Calu3 (cell line): ENCODE measurements around the gene SDHC. TPM values are rescaled to one million over a fixed set of nuclear protein-coding genes. Genes with fewer than 3 reads are reported as not detected.
A peak's percentile ranks its signal among the peaks of the same experiment; 100 is the strongest.
"Not testable (repeated sequence)": the region's sequence is repeated elsewhere in the genome, so short reads cannot be mapped to it uniquely, and the experiment has no call there.

ENCODE experiments used
- BruUV-seq: library from RNA; stranded (reverse); fragments of 400-500 nt; replicated peaks from 2 replicates; lab custom pipeline; 2021; lab: Mats Ljungman, UMichigan
- CTCF ChIA-PET: fragments of 300-600 bp; sonication (Branson Sonifier 250); formaldehyde crosslinking; loops from one replicate; lab custom pipeline; 2022; ENCODE audit warnings: antibody characterized with exemption; lab: Charles Lee
- DNase-seq: peaks from one replicate; pipeline ENCODE4 v3.0.0; 2022
- H3K27ac Mint-ChIP-seq: one replicate; pipeline ENCODE4 v1.8.0; 2022; ENCODE audit warnings: mixed read lengths; ENCODE audit not compliant: unreplicated experiment
- H3K27me3 Mint-ChIP-seq: one replicate; pipeline ENCODE4 v1.8.0; 2022; ENCODE audit warnings: mixed read lengths; ENCODE audit not compliant: unreplicated experiment
- H3K36me3 Mint-ChIP-seq: one replicate; pipeline ENCODE4 v1.8.0; 2022; ENCODE audit warnings: mild to moderate bottlenecking, moderate library complexity, mixed read lengths; ENCODE audit not compliant: insufficient read depth, unreplicated experiment
- H3K4me1 Mint-ChIP-seq: one replicate; pipeline ENCODE4 v1.8.0; 2022; ENCODE audit warnings: mild to moderate bottlenecking, low read depth, mixed read lengths; ENCODE audit not compliant: unreplicated experiment
- H3K4me3 Mint-ChIP-seq: one replicate; pipeline ENCODE4 v1.8.0; 2022; ENCODE audit warnings: mild to moderate bottlenecking, low read depth, moderate library complexity, mixed read lengths; ENCODE audit not compliant: unreplicated experiment
- H3K9me3 Mint-ChIP-seq: one replicate; pipeline ENCODE4 v1.8.0; 2022; ENCODE audit warnings: low read depth, mixed read lengths; ENCODE audit not compliant: unreplicated experiment
- CTCF ChIP-seq: fragments of 200-600 bp; IDR thresholded peaks from one replicate; pipeline ENCODE4 v1.8.0; 2022; ENCODE audit warnings: antibody characterized with exemption; ENCODE audit not compliant: unreplicated experiment
- intact Hi-C: fragments of 100-400 bp; cut with micrococcal nuclease; formaldehyde crosslinking; loops from one replicate; pipeline ENCODE4 v1.10.0; 2022; ENCODE audit not compliant: unreplicated experiment
- total RNA-seq: library from RNA; stranded (reverse); gene quantifications from 2 replicates; pipeline ENCODE4 v1.2.3, GENCODE V29; 2022

The SDHC gene
- total RNA-seq, 1 experiment from 2014 or later, result 245 TPM

GRCh38 chr1:161404051-161404597 lies 89.9 kb downstream of the SDHC start:
- H3K27ac Mint-ChIP-seq, result no peak overlapping the region
- CTCF ChIA-PET, result no interaction called here
- no peaks in the 10 kb centered on the region for H3K27me3 Mint-ChIP-seq
- no TSS peak for BruUV-seq
- intact Hi-C loops, result no loop called here
- H3K9me3 Mint-ChIP-seq, result no peaks in the 10 kb centered on the region
- no peak overlapping the region for H3K4me3 Mint-ChIP-seq
- peaks cover 30% of the 10 kb centered on the region for H3K4me1 Mint-ChIP-seq
- peaks cover 12% of the 10 kb centered on the region for H3K36me3 Mint-ChIP-seq
- TF ChIP-seq CTCF, result no peak
- DNase-seq, result no peak

- H3K36me3 Mint-ChIP-seq, H3K27ac Mint-ChIP-seq, H3K4me3 Mint-ChIP-seq, CTCF ChIA-PET, H3K27me3 Mint-ChIP-seq, DNase-seq, BruUV-seq, H3K9me3 Mint-ChIP-seq, intact Hi-C loops: not testable (repeated sequence)
- peaks cover 25% of the 10 kb centered on the region for H3K4me1 Mint-ChIP-seq
Observed at GRCh38 chr1:161406551-161406950, 92.4 kb downstream of the SDHC start.

GRCh38 chr1:161407451-161407985 lies 93.3 kb downstream of the SDHC start:
- BruUV-seq, result no TSS peak
- Mint-ChIP-seq H3K4me3 (no peak overlapping the region), H3K27ac (no peak overlapping the region), H3K4me1 (peaks cover 25% of the 10 kb centered on the region), H3K36me3 (no peaks in the 10 kb centered on the region), H3K27me3 (no peaks in the 10 kb centered on the region), H3K9me3 (no peaks in the 10 kb centered on the region)
- DNase-seq, result no peak
- intact Hi-C loops, result no loop called here
- CTCF ChIA-PET, result interaction anchor here (0.8 kb wide), 1 partner anchor 10 kb away, joined by 3 read pairs; no protein-coding TSS in a partner anchor
- TF ChIP-seq CTCF, result no peak

GRCh38 chr1:161408429-161409052 lies 94.4 kb downstream of the SDHC start:
- H3K4me3 Mint-ChIP-seq, result no peak overlapping the region
- intact Hi-C loops, result no loop called here
- H3K9me3 Mint-ChIP-seq, result no peaks in the 10 kb centered on the region
- no peaks in the 10 kb centered on the region for H3K36me3 Mint-ChIP-seq
- no peak for TF ChIP-seq CTCF
- no peaks in the 10 kb centered on the region for H3K27me3 Mint-ChIP-seq
- CTCF ChIA-PET, result no interaction called here
- DNase-seq, result no peak
- H3K27ac Mint-ChIP-seq, result no peak overlapping the region
- no TSS peak for BruUV-seq
- H3K4me1 Mint-ChIP-seq, result peaks cover 25% of the 10 kb centered on the region

- CTCF ChIA-PET, H3K36me3 Mint-ChIP-seq, H3K9me3 Mint-ChIP-seq, H3K27me3 Mint-ChIP-seq, intact Hi-C loops, DNase-seq, BruUV-seq: not testable (repeated sequence)
- H3K4me3 Mint-ChIP-seq, result peak overlapping the region; percentile 44
- H3K27ac Mint-ChIP-seq, result peak overlapping the region; percentile 43
- peaks cover 25% of the 10 kb centered on the region for H3K4me1 Mint-ChIP-seq
Observed at GRCh38 chr1:161409848-161410635, 95.9 kb downstream of the SDHC start.

GRCh38 chr1:161410636-161410970 lies 96.4 kb downstream of the SDHC start:
- H3K27me3 Mint-ChIP-seq, DNase-seq, H3K36me3 Mint-ChIP-seq, H3K9me3 Mint-ChIP-seq, H3K27ac Mint-ChIP-seq, CTCF ChIA-PET, BruUV-seq, H3K4me3 Mint-ChIP-seq, intact Hi-C loops: not testable (repeated sequence)
- H3K4me1 Mint-ChIP-seq, result peaks cover 25% of the 10 kb centered on the region
